PFSK-1 (cell line): Measurements from ENCODE around the gene HAP1.

ENCODE experiments used
- REST ChIP-seq, 2 experiments: IDR thresholded peaks; 2 replicates each; pipeline versions ENCODE4 v1.6.1 to v1.8.0; 2011 to 2012; ENCODE audit warnings: low read depth in 2 of 2, low read length in 2 of 2, control low read depth in 1 of 2, inconsistent platforms in 1 of 2, mild to moderate bottlenecking in 1 of 2, moderate library complexity in 1 of 2; ENCODE audit not compliant: insufficient read depth in 1 of 2
- SIN3A ChIP-seq: IDR thresholded peaks from 2 replicates; pipeline ENCODE4 v1.6.1; 2012; ENCODE audit warnings: mild to moderate bottlenecking, low read length, moderate library complexity, borderline replicate concordance; ENCODE audit not compliant: insufficient read depth

DNA sequence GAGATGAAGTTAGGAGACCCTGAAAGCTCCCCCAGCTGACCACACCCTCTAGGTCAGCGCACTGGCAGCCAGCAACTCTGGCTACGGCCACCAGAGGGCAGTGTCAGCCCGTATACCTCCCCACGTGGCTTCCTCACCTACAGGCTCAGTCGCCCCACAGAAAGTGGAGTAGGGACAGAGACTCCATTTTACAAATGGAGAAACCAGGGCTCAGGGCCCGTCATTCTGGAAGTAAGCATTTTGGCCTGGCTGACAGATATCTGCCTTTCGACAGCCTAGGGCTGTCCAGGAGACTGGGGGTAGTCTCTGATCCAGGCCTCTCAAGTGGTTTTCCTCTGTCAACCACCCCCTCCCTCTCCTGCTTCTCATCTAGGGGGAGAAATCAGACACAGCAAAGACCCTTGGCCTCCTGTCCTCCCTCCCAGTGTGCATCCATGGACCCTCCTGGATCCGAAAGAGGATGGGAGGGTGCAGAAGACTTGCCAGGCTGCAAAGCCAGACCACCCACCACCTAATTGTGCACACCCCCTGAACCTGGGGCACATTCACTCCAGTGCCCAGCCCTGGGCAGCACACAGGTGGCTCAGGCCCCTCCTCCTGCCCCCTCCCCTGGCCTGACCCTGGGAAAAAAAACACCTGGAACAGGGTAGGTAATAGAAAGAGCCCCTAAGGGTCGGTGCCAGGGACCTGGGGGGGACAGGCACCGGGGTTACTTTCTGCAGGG, 3.8 kb upstream of the HAP1 start:
- TF ChIP-seq SIN3A (no peak), REST (IDR thresholded peaks at IDR 0.05; ENCODE audit: insufficient read depth in 1 of 2, low read depth in 2 of 2, low read length in 2 of 2) (no peak)
